ENCODE measurements around the gene TBXAS1.

TBXAS1 gene

GRCh38 chr7:140026935-140027334, 197.9 kb downstream of the TBXAS1 start:
- DNase-seq, result no peak

GRCh38 chr7:140027858-140028257, 198.8 kb downstream of the TBXAS1 start:
- no peak for DNase-seq

- DNase-seq, result no peak
These were observed 199.2 kb downstream of the TBXAS1 start for GRCh38 chr7:140028311-140028710.

- no peak for DNase-seq
These were observed 200.0 kb downstream of the TBXAS1 start for GRCh38 chr7:140029072-140029471.

- no peak for DNase-seq
These were observed 202.3 kb downstream of the TBXAS1 start for GRCh38 chr7:140031364-140031763.

GRCh38 chr7:140033036-140033435, 204.0 kb downstream of the TBXAS1 start:
- DNase-seq, result no peak

DNA sequence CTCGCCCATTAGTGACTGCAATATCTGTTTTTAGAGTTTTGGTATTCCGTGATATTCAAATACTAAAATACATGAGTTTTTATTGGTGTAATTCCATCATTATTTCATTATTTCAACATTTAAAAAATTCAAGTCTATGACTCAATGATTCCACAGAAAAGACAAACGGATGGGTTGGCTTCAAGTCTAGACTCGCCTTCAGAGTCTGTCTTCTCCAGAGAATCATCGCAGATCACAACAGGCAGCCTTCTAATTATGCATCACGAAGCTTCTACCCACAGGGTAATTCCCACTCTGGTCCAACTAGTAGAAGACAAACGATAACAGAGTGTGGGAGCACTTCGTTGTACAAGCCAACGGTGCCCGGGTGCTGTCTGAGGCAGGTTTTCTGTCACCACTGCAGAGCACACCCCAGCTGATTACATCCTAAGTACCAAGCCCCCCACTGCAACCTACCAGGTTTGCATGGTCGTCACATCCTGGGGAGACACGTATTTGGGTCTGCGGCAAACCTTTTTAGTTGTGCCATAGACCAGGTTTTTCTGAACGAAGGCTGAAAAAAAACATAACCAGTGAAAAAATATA, 204.8 kb downstream of the TBXAS1 start:
- DNase-seq, result no peak

DNA sequence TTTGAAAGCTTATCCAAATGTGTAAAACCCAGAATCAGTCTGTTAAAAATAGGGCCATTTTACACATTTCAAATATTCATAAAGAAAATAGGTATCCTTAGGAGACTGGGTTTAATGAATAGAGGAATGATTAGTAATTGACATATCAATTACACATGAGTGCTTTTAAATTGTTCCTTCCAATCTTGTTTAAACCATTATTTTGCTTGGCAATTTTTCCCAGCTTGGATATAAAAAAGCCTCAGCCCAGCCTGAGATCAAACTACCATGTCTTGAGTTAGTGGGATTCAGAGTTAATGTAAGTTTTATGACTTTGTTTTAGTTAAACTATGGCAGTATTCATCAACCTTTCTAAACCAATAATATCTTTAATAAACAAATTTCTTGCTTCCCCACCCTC, 205.4 kb downstream of the TBXAS1 start:
- no peak for DNase-seq

DNA sequence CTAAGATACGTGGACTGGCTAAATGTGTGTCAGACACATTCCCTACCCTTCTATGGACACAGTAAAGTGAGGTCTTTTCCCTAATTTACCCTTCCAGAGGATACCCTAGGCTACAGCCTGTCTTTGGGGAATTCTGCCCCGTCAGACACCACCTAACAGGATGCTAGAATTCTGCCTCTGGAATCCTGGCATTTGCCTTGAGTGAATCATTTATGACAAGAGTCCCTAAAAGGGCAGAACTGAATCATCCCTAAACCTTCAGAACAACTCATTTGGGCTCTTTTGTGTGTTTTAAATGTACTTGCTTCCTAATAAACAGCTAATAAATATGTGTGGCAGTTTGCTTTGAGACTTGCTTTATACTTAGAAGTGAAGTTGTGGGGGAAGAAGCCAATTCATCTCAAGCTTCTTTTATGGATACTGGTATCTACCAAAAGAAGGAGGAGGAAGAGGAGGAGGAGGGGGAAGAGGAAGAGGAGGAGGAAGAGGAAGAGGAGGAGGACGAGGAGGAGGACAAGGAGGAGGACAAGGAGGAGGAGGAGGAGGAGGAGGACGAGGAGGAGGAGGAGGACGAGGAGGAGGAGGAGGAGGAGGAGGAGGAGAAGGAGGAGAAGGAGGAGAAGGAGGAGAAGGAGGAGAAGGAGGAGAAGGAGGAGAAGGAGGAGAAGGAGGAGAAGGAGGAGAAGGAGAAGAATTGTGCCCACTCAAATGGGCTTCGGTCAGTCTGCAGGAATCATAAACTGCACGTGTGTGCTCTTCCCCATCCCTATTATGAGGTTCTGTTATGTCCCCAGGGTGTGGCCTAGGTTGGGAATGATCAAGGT, 206.5 kb downstream of the TBXAS1 start:
- DNase-seq, result no peak

- DNase-seq, result no peak
These were observed 207.3 kb downstream of the TBXAS1 start for GRCh38 chr7:140036224-140036962.

GRCh38 chr7:140039066-140039465, 210.0 kb downstream of the TBXAS1 start:
- DNase-seq, result no peak

- DNase-seq, result no peak
These were observed 210.8 kb downstream of the TBXAS1 start for GRCh38 chr7:140039896-140040295.

GRCh38 chr7:140041659-140042385, 212.8 kb downstream of the TBXAS1 start:
- no peak for DNase-seq

- no peak for DNase-seq
These were observed 213.3 kb downstream of the TBXAS1 start for GRCh38 chr7:140042386-140042670.

GRCh38 chr7:140044251-140044650, 215.2 kb downstream of the TBXAS1 start:
- DNase-seq, result no peak

DNA sequence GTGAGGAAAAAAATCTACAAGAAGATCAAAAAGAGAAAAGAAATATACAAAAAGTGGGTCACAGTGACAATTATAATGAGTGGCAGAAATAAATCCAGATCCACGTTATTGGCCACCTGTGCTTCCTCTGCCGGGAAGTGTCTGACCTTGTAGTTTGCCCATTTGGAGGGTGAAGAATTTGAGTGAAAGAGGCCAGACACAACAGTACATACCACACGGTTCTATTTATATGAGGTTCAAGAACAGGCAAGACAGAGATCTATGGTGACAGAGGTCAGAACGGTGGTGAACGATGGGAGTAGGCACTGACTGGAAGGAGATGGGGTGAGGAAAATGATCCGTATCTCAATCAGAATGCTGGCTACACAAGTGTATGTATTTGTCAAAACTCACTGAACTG, 216.6 kb downstream of the TBXAS1 start:
- DNase-seq, result no peak

DNA sequence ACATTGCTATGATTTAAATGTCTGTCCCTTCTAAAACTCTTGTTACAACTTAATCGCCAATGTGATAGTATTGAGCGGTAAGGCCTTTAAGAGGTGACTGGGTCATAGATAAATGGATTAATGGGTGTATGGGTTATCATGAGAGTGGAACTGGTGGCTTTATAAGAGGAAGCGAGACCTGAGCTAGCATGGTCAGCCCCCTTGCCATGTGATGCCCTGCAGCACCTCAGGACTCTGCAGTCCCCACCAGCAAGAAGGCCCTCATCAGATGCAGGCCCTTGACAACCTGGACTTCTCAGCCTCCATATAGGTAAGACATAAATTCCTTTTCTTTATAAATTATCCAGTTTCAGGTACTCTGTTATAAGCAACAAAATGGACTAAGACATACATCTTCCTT, 218.1 kb downstream of the TBXAS1 start:
- DNase-seq, result no peak

- DNase-seq, result no peak
These were observed 219.1 kb downstream of the TBXAS1 start for GRCh38 chr7:140048138-140048537.

DNA sequence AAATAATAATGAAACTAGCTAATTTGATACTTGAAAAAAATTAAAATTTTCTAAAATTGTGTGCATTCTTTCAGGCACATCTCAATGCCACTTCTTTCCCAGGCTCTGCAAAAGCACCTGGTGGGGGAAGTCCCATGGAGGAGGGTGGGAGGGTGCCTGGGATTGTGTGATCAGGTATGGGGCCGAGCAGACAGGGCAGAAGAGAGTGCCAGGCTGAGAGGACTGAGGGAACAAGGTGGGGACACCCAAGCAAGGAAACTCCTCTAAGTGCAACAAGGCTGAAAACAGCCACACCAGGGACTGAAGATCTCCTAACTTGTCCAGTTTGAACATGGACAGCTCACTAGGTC, 219.9 kb downstream of the TBXAS1 start:
- DNase-seq, result no peak

- no peak for DNase-seq
These were observed 220.4 kb downstream of the TBXAS1 start for GRCh38 chr7:140049339-140050024.

DNA sequence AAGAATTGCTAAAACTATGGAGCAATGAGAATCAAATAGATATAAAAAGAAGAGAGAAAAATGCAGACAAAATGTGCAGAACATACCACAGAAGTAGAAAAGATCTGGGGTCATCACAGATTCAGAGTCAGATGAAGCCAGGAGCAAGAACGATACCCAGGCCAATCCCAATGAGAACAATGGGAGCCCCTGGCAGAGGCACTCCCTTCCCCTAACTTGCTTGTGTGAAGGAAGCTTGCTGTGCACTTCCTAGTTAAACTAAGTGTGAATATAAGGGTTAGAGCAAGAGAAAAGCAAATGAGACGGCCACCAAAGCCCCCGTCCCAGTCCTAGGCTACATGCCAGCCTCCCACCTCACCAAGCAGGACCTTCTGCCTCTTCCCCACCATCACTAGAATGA, 221.0 kb downstream of the TBXAS1 start:
- DNase-seq, result no peak

DNA sequence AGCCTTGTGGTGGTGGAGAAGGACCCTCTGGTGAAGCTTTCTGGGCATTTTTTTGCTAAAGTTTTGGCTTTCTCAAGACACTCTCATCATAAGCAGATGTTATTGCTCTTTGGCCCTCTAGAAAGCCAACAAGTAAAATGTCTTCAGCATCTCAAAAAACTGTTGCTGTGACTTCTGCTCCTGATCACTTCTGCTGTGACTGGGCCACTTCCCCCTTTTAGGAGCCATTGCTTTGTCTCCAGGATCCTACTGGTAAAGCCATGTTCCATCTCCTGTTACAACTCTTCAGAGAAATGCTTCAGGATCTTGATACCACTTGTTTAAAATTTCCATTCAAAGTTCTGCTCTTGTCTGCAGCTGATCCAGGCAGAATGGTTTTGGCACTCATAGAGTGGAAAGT, 222.8 kb downstream of the TBXAS1 start:
- no peak for DNase-seq

All from NCI-H2227 treated with DMSO at 0.1 percent for 48 hours (cell line).